Measurements from ENCODE around the gene ATF6. TPM values are rescaled to one million over a fixed set of nuclear protein-coding genes. Genes with fewer than 3 reads are reported as not detected.

ATF6 gene
- polyA plus RNA-seq, 2 of the 4 experiments (the other 2 are of a cell fraction) = 8.6 to 28.0 TPM

DNA sequence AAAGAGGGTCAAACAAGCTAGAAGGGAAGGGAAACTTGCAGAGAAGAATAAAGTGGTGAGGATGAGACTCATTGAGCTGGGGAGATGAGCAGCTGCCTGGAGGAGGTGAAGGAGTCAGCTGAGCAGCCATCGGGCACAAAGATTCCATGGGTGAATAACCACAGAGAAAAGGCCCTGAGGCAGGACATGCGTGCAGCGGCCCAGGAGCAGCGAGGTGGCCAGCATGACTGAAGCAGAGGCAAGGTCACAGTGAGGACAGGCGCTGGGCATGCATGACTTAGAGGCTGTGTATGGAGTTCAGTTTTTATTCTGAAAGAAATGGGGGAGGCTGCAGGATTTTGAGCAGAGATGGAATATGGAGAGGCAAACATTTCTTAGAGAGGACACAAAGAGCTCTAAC, 232.7 kb downstream of the ATF6 start:
- DNase-seq (ENCODE audit: low read depth in 1 of 2, low spot score in 1 of 2) = no peak
- ChIA-PET POLR2A (no interaction called here), CTCF (no interaction called here)
- no peaks in the 10 kb centered on the region for H3K9me3 ChIP-seq
- H3K4me2 ChIP-seq = no peak overlapping the region
- no peak for FAIRE-seq
- TF ChIP-seq, protein P1, sequence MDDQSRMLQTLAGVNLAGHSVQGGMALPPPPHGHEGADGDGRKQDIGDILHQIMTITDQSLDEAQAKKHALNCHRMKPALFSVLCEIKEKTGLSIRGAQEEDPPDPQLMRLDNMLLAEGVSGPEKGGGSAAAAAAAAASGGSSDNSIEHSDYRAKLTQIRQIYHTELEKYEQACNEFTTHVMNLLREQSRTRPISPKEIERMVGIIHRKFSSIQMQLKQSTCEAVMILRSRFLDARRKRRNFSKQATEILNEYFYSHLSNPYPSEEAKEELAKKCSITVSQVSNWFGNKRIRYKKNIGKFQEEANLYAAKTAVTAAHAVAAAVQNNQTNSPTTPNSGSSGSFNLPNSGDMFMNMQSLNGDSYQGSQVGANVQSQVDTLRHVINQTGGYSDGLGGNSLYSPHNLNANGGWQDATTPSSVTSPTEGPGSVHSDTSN (IDR thresholded peaks at IDR 0.05) = no peak
- TF ChIP-seq, protein P2, sequence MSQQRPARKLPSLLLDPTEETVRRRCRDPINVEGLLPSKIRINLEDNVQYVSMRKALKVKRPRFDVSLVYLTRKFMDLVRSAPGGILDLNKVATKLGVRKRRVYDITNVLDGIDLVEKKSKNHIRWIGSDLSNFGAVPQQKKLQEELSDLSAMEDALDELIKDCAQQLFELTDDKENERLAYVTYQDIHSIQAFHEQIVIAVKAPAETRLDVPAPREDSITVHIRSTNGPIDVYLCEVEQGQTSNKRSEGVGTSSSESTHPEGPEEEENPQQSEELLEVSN (IDR thresholded peaks at IDR 0.05; ENCODE audit: borderline replicate concordance, low read depth) = no peak
- no peaks in the 10 kb centered on the region for H3K4me1 ChIP-seq
- no peak overlapping the region for H3K27ac ChIP-seq
- ATAC-seq = no peak
- H3K4me3 ChIP-seq = no peak overlapping the region
- 66% methylated on average over 5 of the region's 5 CpGs for WGBS (ENCODE audit: missing lambda C conversion rate)

DNA sequence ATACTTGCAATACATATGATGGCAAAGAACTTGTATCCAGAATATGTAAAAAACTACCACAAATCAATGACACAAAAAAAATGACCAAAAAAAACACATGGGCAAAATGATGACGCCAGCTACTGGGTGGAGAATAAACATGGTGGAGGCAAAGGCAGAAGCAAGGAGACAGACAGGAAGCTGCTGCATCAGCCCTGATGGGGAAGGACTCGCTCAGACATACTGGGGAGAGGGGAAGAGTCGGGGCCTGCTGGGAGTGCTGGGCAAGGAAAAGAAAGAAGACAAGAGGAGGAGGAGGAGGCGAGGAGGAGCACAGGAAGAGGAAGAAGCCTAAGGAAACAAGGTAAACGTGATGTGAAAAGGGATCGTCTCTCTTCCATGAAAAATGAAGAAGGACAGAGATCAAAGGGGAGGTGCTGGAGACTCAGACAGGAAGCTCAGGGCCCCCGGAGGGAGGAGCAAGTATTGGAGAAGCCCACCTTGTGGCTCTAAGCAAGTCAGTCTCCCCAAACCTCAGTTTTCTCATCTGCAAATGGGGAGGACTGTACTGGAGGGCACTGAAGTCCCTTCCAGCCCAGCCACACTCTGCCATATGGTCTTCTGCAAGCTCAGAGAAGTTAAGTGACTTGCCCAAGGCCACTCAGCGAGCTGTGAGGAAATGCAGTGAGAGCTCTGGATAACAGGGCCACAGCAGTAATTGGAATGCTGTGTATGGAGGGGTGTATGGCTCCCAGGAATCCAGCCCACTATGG, 233.4 kb downstream of the ATF6 start:
- H3K4me3 ChIP-seq = no peak overlapping the region
- no peaks in the 10 kb centered on the region for H3K9me3 ChIP-seq
- 55% methylated on average over 8 of the region's 8 CpGs for WGBS (ENCODE audit: missing lambda C conversion rate)
- 0 out of 3 replicates have a peak, but pooled peaks cover 3% of the 10 kb centered on the region for H3K4me1 ChIP-seq
- CTCF ChIA-PET = interaction anchor here (1.0 kb wide), 1 partner anchor 207 kb away, joined by 3 read pairs; no protein-coding TSS in a partner anchor
- TF ChIP-seq ZNF302 (CRISPR knock-in tag; IDR thresholded peaks at IDR 0.05) (no peak), TFCP2L1 (CRISPR knock-in tag; IDR thresholded peaks at IDR 0.05) (no peak), ZC3H11A (IDR thresholded peaks at IDR 0.05) (no peak), FOSL2 (IDR thresholded peaks at IDR 0.05) (no peak), FOSL2 (CRISPR knock-in tag; IDR thresholded peaks at IDR 0.05) (no peak)
- TF ChIP-seq, protein P1 (IDR thresholded peaks at IDR 0.05) = no peak
- POLR2A ChIA-PET = no interaction called here
- FAIRE-seq (no peak), DNase-seq (ENCODE audit: low read depth in 1 of 2, low spot score in 1 of 2) (no peak), ATAC-seq (no peak)
- no peak overlapping the region for H3K4me2 ChIP-seq
- no peak overlapping the region for H3K27ac ChIP-seq

DNA sequence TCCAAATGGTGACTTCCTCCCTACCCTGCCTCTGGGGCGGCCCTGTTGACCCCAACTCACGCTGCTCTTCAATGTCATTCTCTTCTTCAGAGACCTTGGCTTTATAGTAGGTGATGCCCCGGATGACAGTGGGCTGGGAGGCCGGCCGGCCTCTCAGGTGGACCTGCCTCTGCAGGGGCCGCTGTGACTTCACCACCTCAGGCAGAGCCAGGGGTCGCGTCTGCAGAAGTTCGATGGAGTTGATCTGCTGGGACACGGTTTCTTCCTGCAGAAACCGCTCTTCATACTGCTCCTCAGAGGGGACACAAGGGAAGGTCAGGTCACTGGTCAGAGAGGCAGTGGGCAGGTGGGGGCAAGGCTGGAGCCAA, 233.9 kb downstream of the ATF6 start:
- Histone ChIP-seq H3K9me3 (no peaks in the 10 kb centered on the region), H3K4me2 (no peak overlapping the region), H3K27ac (no peak overlapping the region), H3K4me3 (no peak overlapping the region), H3K4me1 (0 out of 3 replicates have a peak, but pooled peaks cover 3% of the 10 kb centered on the region)
- ChIA-PET CTCF (interaction anchor here (1.0 kb wide), 1 partner anchor 207 kb away, joined by 3 read pairs; no protein-coding TSS in a partner anchor), POLR2A (no interaction called here)
- FAIRE-seq (no peak), ATAC-seq (no peak), DNase-seq (ENCODE audit: low read depth in 1 of 2, low spot score in 1 of 2) (no peak)
- 87% methylated on average over 11 of the region's 11 CpGs for WGBS (ENCODE audit: missing lambda C conversion rate)
- TF ChIP-seq ESRRA (IDR thresholded peaks at IDR 0.05; ENCODE audit: borderline replicate concordance, low read length) (no peak), FOSL2 (IDR thresholded peaks at IDR 0.05) (no peak), FOSL2 (CRISPR knock-in tag; IDR thresholded peaks at IDR 0.05) (no peak), EP300 (IDR thresholded peaks at IDR 0.05) (no peak), TP53 (CRISPR knock-in tag; IDR thresholded peaks at IDR 0.05) (no peak), PHF8 (IDR thresholded peaks at IDR 0.05; ENCODE audit: borderline replicate concordance, low read depth) (no peak), MAZ (IDR thresholded peaks at IDR 0.05; ENCODE audit: borderline replicate concordance, low read depth, low read length) (no peak), HEYL (CRISPR knock-in tag; IDR thresholded peaks at IDR 0.05) (no peak), HOXB13 (CRISPR knock-in tag; IDR thresholded peaks at IDR 0.05; ENCODE audit: low read depth) (no peak), KDM5A (IDR thresholded peaks at IDR 0.05) (no peak), BHLHE40 (IDR thresholded peaks at IDR 0.05; ENCODE audit: low read depth, low read length) (no peak), RFX5 (IDR thresholded peaks at IDR 0.05) (no peak)
- TF ChIP-seq, protein P3, sequence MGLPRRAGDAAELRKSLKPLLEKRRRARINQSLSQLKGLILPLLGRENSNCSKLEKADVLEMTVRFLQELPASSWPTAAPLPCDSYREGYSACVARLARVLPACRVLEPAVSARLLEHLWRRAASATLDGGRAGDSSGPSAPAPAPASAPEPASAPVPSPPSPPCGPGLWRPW (IDR thresholded peaks at IDR 0.05) = no peak
- TF ChIP-seq, protein P4, sequence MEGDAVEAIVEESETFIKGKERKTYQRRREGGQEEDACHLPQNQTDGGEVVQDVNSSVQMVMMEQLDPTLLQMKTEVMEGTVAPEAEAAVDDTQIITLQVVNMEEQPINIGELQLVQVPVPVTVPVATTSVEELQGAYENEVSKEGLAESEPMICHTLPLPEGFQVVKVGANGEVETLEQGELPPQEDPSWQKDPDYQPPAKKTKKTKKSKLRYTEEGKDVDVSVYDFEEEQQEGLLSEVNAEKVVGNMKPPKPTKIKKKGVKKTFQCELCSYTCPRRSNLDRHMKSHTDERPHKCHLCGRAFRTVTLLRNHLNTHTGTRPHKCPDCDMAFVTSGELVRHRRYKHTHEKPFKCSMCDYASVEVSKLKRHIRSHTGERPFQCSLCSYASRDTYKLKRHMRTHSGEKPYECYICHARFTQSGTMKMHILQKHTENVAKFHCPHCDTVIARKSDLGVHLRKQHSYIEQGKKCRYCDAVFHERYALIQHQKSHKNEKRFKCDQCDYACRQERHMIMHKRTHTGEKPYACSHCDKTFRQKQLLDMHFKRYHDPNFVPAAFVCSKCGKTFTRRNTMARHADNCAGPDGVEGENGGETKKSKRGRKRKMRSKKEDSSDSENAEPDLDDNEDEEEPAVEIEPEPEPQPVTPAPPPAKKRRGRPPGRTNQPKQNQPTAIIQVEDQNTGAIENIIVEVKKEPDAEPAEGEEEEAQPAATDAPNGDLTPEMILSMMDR (IDR thresholded peaks at IDR 0.05) = no peak
